Thymus (tissue), 11 donors: ENCODE data around the gene TBATA. TPM values are rescaled to one million over a fixed set of nuclear protein-coding genes. Genes with fewer than 3 reads are reported as not detected.

Experiments
- DNase-seq, 9 donors: peaks; one replicate each; pipeline ENCODE4 v3.0.0-alpha.2; 2013; ENCODE audit warnings: low spot score in 9 of 9, low read depth in 6 of 9, missing footprints in 1 of 9
- H3K27ac ChIP-seq, 2 donors: one replicate each; pipeline ENCODE4 v1.5.1; 2013; ENCODE audit warnings: control low read depth in 1 of 2, low read depth in 1 of 2, low read length in 1 of 2, mild to moderate bottlenecking in 1 of 2, moderate library complexity in 1 of 2
- H3K27me3 ChIP-seq, 2 donors: one replicate each; pipeline ENCODE4 v1.5.1; 2013; ENCODE audit warnings: low read length in 1 of 2; ENCODE audit not compliant: control insufficient read depth in 2 of 2, insufficient read depth in 1 of 2
- H3K36me3 ChIP-seq, 2 donors: one replicate each; pipeline ENCODE4 v1.5.1; 2013; ENCODE audit warnings: low read length in 1 of 2, mild to moderate bottlenecking in 1 of 2, moderate library complexity in 1 of 2; ENCODE audit not compliant: control insufficient read depth in 2 of 2, insufficient read depth in 2 of 2
- H3K4me1 ChIP-seq, 2 donors: one replicate each; pipeline ENCODE4 v1.5.1; 2013; ENCODE audit warnings: low read length in 2 of 2; ENCODE audit not compliant: control insufficient read depth in 2 of 2, insufficient read depth in 2 of 2
- H3K4me3 ChIP-seq, 2 donors: one replicate each; pipeline ENCODE4 v1.5.1; 2013; ENCODE audit warnings: low read length in 2 of 2, control low read depth in 1 of 2, mild to moderate bottlenecking in 1 of 2
- H3K9me3 ChIP-seq, 2 donors: one replicate each; pipeline ENCODE4 v1.5.1; 2013; ENCODE audit warnings: low read length in 1 of 2, mild to moderate bottlenecking in 1 of 2; ENCODE audit not compliant: control insufficient read depth in 2 of 2, insufficient read depth in 1 of 2
- WGBS: extraction: QIAGEN DNeasy Blood & Tissue Kit; methylation state at CpG from one replicate; pipeline ENCODE4 v1.1.7; 2013; 5-methylcytosine and 5-hydroxymethylcytosine counted together
- polyA plus RNA-seq: library from polyadenylated mRNA; stranded (reverse); fragments of 200-250 nt; gene quantifications from one replicate; pipeline ENCODE4 v1.2.3, GENCODE V29; 2013
- total RNA-seq: library from RNA; stranded (reverse); fragments of 120-200 nt; gene quantifications from one replicate; pipeline ENCODE4 v1.2.4, GENCODE V29; 2013
- donor health status: healthy.

TBATA gene
- total and polyA plus RNA-seq, 2 donors = 42.1 to 134 TPM

- 94% methylated on average over 1 of the region's 1 CpG for WGBS
- H3K27me3 ChIP-seq = no peaks in the 10 kb centered on the region
- DNase-seq = no peak
- no peak overlapping the region for H3K4me3 ChIP-seq
- H3K27ac ChIP-seq = no peak overlapping the region
- H3K36me3 ChIP-seq = no peaks in the 10 kb centered on the region
- no peaks in the 10 kb centered on the region for H3K4me1 ChIP-seq
- H3K9me3 ChIP-seq = peaks cover 0 to 13% of the 10 kb centered on the region in 2 donors
Observed at GRCh38 chr10:70801854-70802253, 16.7 kb upstream of the TBATA start.

GRCh38 chr10:70799124-70799523 is 13.9 kb upstream of the TBATA start:
- Histone ChIP-seq H3K36me3 (no peaks in the 10 kb centered on the region), H3K9me3 (peaks cover 0 to 13% of the 10 kb centered on the region in 2 donors), H3K4me1 (no peaks in the 10 kb centered on the region), H3K27me3 (no peaks in the 10 kb centered on the region), H3K27ac (no peak overlapping the region), H3K4me3 (no peak overlapping the region)
- no peak for DNase-seq
- WGBS = 76% methylated on average over 5 of the region's 5 CpGs

GRCh38 chr10:70797840-70798239 is 12.7 kb upstream of the TBATA start:
- H3K27ac ChIP-seq = no peak overlapping the region
- DNase-seq = no peak
- H3K4me1 ChIP-seq = no peaks in the 10 kb centered on the region
- H3K36me3 ChIP-seq = no peaks in the 10 kb centered on the region
- 78% methylated on average over 7 of the region's 7 CpGs for WGBS
- H3K27me3 ChIP-seq = no peaks in the 10 kb centered on the region
- H3K9me3 ChIP-seq = peaks cover 0 to 13% of the 10 kb centered on the region in 2 donors
- H3K4me3 ChIP-seq = no peak overlapping the region

- Histone ChIP-seq H3K27me3 (no peaks in the 10 kb centered on the region), H3K27ac (no peak overlapping the region), H3K4me3 (no peak overlapping the region), H3K4me1 (peaks cover 0 to 4% of the 10 kb centered on the region in 2 donors), H3K36me3 (no peaks in the 10 kb centered on the region), H3K9me3 (peaks cover 0 to 13% of the 10 kb centered on the region in 2 donors)
- no peak for DNase-seq
- WGBS = 100% methylated on average over 1 of the region's 1 CpG
Observed at GRCh38 chr10:70795613-70796012, 10.4 kb upstream of the TBATA start.

GRCh38 chr10:70791386-70792039 is 6.3 kb upstream of the TBATA start:
- no peak overlapping the region for H3K4me3 ChIP-seq
- peaks cover under 1 to 10% of the 10 kb centered on the region in 2 donors for H3K4me1 ChIP-seq
- 53% methylated on average over 5 of the region's 5 CpGs for WGBS
- no peaks in the 10 kb centered on the region for H3K36me3 ChIP-seq
- no peak for DNase-seq
- H3K9me3 ChIP-seq = no peaks in the 10 kb centered on the region
- no peaks in the 10 kb centered on the region for H3K27me3 ChIP-seq
- no peak overlapping the region for H3K27ac ChIP-seq

GRCh38 chr10:70786799-70787415 is 1.7 kb upstream of the TBATA start:
- H3K4me3 ChIP-seq = no peak overlapping the region
- 18% methylated on average over 5 of the region's 5 CpGs for WGBS
- no peaks in the 10 kb centered on the region for H3K9me3 ChIP-seq
- no peaks in the 10 kb centered on the region for H3K27me3 ChIP-seq
- H3K4me1 ChIP-seq = peaks cover 2 to 31% of the 10 kb centered on the region in 2 donors
- no peaks in the 10 kb centered on the region for H3K36me3 ChIP-seq
- H3K27ac ChIP-seq = peak overlapping the region in 1 of 2 donors; percentile 38
- DNase-seq = peak in 4 of 9 donors; percentile 25 to 49 (median 29)

GRCh38 chr10:70784471-70784870 is 706 bp downstream of the TBATA start:
- Histone ChIP-seq H3K4me3 (no peak overlapping the region), H3K9me3 (no peaks in the 10 kb centered on the region), H3K27ac (no peak overlapping the region), H3K27me3 (no peaks in the 10 kb centered on the region), H3K4me1 (peaks cover 2 to 27% of the 10 kb centered on the region in 2 donors), H3K36me3 (no peaks in the 10 kb centered on the region)
- no peak for DNase-seq
- 78% methylated on average over 2 of the region's 2 CpGs for WGBS

- Histone ChIP-seq H3K4me1 (peaks cover 2 to 27% of the 10 kb centered on the region in 2 donors), H3K9me3 (no peaks in the 10 kb centered on the region), H3K4me3 (no peak overlapping the region), H3K36me3 (no peaks in the 10 kb centered on the region), H3K27ac (no peak overlapping the region), H3K27me3 (no peaks in the 10 kb centered on the region)
- 75% methylated on average over 5 of the region's 5 CpGs for WGBS
- no peak for DNase-seq
Observed at GRCh38 chr10:70784016-70784415, 1.2 kb downstream of the TBATA start.

GRCh38 chr10:70782746-70783680 is 2.2 kb downstream of the TBATA start:
- Histone ChIP-seq H3K4me1 (peaks cover 2 to 27% of the 10 kb centered on the region in 2 donors), H3K27ac (peak overlapping the region in 1 of 2 donors; percentile 38), H3K9me3 (no peaks in the 10 kb centered on the region), H3K27me3 (no peaks in the 10 kb centered on the region), H3K4me3 (no peak overlapping the region), H3K36me3 (no peaks in the 10 kb centered on the region)
- DNase-seq = no peak
- WGBS = 76% methylated on average over 11 of the region's 11 CpGs
